GM13976 (cell line): ENCODE data around the gene NALCN.

Source experiments
- DNase-seq: peaks from one replicate; pipeline ENCODE4 v3.0.0; 2012; ENCODE audit warnings: low spot score
- CTCF ChIP-seq: IDR thresholded peaks from 2 replicates; pipeline ENCODE4 v1.5.1; 2012; ENCODE audit warnings: borderline replicate concordance, mild to moderate bottlenecking; ENCODE audit not compliant: insufficient read depth; ENCODE audit errors: extremely low read depth, missing control alignments, control extremely low read depth
- in situ Hi-C: fragments of 300-500 bp; cut with MboI; formaldehyde crosslinking; loops from one replicate; pipeline ENCODE4 v1.12.0; 2022; ENCODE audit warnings: low sequenced_read_pairs, mixed read lengths, inconsistent platforms; ENCODE audit not compliant: unreplicated experiment

NALCN gene

GRCh38 chr13:101210774-101211173 is 205.5 kb downstream of the NALCN start:
- no peak for TF ChIP-seq CTCF
- in situ Hi-C loops, result no loop called here
- no peak for DNase-seq

DNA sequence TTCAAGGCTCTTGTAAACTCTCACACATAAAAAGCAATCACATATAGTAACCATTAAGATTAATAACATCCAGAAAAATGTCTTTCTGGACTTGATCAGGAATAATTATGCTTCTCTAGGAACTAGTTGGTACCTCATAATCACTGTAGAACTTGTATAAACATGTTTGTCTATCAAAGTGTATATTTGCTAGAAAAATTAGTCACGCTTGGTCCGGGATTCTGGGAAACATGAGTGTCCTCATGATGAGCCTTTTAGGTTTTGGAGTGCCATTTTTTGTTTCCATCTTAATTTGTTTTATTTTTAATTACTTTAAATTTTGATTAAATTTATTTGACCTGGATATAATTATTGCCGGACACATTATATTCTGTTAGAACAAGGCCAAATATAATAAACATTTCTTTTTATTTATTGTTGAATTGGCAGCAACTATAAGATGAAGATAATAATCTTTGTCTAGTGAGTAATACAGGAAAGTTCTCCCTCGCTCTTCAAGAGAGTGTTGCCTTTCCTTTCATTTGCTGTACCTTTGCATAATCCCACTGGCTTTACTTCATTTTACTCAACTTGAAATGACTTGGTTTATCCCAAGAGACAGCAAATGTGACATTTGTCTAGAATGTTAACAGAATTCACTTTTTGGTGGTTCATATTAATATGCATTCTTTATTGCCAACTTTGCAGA is 207.0 kb downstream of the NALCN start:
- in situ Hi-C loops, result no loop called here
- DNase-seq, result no peak
- TF ChIP-seq CTCF, result no peak

DNA sequence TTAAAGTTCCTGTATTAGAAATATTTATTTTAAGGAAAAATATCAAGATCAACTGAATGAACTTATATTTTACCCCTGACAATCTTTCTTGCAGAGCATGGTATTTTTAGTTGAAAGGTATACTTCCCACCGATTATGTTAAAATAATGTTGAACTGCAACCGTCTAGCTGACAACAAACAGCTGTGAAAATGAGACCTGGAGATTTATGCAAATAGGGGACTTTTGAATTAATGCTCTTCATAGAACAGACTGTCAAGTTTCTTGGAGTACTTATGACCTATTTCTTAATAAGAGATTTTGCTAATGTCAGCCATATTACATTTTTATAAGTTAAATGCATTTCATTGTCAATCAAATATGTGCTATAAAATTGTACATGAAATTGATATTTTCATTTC is 210.9 kb downstream of the NALCN start:
- TF ChIP-seq CTCF, result no peak
- no peak for DNase-seq
- in situ Hi-C loops, result no loop called here

DNA sequence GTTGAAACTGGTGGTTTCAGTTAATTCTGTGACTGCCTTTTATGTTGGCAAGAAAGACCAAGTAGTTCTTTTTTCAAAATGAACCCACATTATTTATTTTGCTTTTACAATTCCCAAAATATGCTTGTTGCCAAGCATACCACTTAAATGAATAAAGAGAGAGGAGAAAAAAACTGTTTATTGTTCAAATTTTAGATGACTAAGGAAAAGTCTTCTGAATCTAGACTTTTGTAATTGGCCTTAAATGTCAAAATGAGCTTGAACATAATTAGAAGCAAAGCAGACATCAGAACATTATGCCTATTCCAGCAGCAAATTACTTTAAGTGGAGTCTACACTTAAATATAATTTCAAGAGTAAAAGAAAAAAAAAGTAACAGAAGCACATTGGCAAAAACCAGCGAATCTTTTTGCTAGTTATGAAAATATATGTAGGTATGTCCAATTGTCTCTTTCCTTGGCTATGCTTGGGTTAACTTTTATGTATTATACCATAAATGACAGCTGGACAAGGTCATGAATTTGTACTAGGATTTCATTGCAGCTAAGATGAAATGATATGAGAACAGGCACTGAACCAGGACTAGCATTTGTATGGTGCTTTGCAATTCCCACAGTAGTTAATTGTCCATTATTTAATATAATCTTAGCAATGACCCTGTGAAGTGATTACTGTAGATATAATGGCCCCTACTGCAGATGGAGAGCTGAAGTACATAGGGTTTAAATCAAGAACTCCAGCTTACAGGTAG is 211.9 kb downstream of the NALCN start:
- DNase-seq, result no peak
- TF ChIP-seq CTCF, result no peak
- in situ Hi-C loops, result no loop called here

DNA sequence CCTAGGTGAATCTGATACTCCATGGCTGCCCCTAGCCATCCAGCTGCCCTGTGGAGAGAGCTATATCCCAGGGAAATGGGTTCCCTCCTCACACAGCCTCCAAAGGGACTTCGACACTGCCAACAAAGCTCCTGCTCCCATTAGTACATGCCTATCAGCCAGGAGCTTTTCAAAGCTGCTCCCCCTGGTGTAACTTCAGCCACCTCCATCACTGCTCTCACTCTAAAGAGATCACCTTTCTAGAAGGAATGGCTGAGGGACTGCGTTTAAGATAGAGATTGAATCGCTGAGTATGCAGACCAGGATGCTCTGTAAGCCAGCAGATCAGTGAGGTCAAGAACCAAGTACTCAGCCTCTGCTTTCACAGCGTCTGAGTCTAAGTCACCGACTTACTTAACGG is 213.7 kb downstream of the NALCN start:
- DNase-seq, result no peak
- in situ Hi-C loops, result no loop called here

DNA sequence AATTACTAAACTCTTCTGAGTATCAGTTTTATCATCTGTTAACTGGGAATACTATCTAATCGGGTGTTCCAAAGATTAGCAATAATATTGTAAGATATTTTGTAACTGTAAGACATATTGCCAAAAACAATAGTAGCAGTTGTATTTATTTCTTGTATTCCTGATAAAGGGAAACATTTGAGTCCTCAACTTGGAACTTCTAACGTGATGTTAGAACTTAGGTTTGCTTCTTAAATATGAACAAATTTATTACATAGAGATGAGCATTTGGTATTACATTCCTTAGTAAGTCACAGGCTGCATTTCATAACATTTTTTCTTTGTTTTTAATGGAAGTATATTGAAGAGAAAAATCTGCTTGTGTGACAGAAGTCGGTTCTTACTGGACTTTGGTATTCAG is 225.3 kb downstream of the NALCN start:
- TF ChIP-seq CTCF, result no peak
- in situ Hi-C loops, result no loop called here
- DNase-seq, result no peak

More for the DNA sequence above, 213.7 kb downstream of the NALCN start:
- no peak for TF ChIP-seq CTCF
